Endothelial cell (in vitro differentiated cells): ENCODE data around the gene SLC9A9. TPM values are rescaled to one million over a fixed set of nuclear protein-coding genes. Genes with fewer than 3 reads are reported as not detected.

Source experiments
- DNase-seq: peaks from one replicate; pipeline ENCODE4 v3.0.0; 2021; ENCODE audit warnings: low spot score
- H3K27ac Mint-ChIP-seq: one replicate; pipeline ENCODE4 v1.8.0; 2021; ENCODE audit warnings: mixed read lengths, inconsistent platforms; ENCODE audit not compliant: unreplicated experiment
- H3K27me3 Mint-ChIP-seq: one replicate; pipeline ENCODE4 v1.8.0; 2021; ENCODE audit warnings: mild to moderate bottlenecking, moderate library complexity, mixed read lengths, inconsistent platforms; ENCODE audit not compliant: unreplicated experiment
- H3K36me3 Mint-ChIP-seq: one replicate; pipeline ENCODE4 v1.8.0; 2021; ENCODE audit warnings: mild to moderate bottlenecking, low read depth, mixed read lengths, inconsistent platforms; ENCODE audit not compliant: unreplicated experiment
- H3K4me1 Mint-ChIP-seq: one replicate; pipeline ENCODE4 v1.8.0; 2021; ENCODE audit warnings: mild to moderate bottlenecking, mixed read lengths, inconsistent platforms; ENCODE audit not compliant: unreplicated experiment
- H3K4me3 Mint-ChIP-seq: one replicate; pipeline ENCODE4 v1.8.0; 2021; ENCODE audit warnings: mild to moderate bottlenecking, mixed read lengths, inconsistent platforms; ENCODE audit not compliant: unreplicated experiment
- H3K9me3 Mint-ChIP-seq: one replicate; pipeline ENCODE4 v1.8.0; 2021; ENCODE audit warnings: mixed read lengths, inconsistent platforms; ENCODE audit not compliant: unreplicated experiment
- total RNA-seq: library from RNA; stranded (reverse); fragmentation: NEBNext Ultra II Directional; extraction: Animal tissue kit (Norgen Biotek cat#: 25700); gene quantifications from one replicate; pipeline ENCODE4 v1.2.1, GENCODE V29; 2021; ENCODE audit not compliant: unreplicated experiment
- TF ChIP-seq, protein P1 (sequence below): fragments of 200-600 bp; sonication (generic); IDR thresholded peaks from one replicate; pipeline ENCODE4 v1.5.0; 2021; ENCODE audit warnings: antibody characterized with exemption; ENCODE audit not compliant: unreplicated experiment

The SLC9A9 gene
- total RNA-seq, 1 donor from 2014 or later = 7.9 TPM

DNA sequence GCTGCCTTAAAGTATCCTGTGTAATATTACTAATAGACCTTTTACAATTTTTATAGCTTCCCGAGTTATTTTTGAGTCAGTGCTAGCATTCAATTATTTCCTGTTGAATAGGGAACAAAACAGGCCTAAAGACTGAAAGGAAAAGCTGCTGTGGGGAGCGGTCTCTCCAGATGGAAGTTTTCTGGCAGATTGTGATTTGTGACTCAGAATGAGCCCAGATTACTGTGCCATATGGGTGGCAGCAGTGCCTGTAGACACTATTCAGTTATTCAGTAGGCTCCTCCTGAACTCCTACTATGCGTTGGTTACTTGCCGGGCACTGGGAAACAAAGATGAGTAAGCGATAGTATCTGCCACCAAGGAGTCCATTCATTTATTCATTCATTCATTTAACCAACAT is 516.9 kb downstream of the SLC9A9 start:
- no peaks in the 10 kb centered on the region for H3K9me3 Mint-ChIP-seq
- DNase-seq = no peak
- H3K4me3 Mint-ChIP-seq = no peak overlapping the region
- no peak overlapping the region for H3K27ac Mint-ChIP-seq
- H3K4me1 Mint-ChIP-seq = peaks cover 27% of the 10 kb centered on the region
- H3K36me3 Mint-ChIP-seq = no peaks in the 10 kb centered on the region
- peaks cover 3% of the 10 kb centered on the region for H3K27me3 Mint-ChIP-seq
- TF ChIP-seq, protein P1, sequence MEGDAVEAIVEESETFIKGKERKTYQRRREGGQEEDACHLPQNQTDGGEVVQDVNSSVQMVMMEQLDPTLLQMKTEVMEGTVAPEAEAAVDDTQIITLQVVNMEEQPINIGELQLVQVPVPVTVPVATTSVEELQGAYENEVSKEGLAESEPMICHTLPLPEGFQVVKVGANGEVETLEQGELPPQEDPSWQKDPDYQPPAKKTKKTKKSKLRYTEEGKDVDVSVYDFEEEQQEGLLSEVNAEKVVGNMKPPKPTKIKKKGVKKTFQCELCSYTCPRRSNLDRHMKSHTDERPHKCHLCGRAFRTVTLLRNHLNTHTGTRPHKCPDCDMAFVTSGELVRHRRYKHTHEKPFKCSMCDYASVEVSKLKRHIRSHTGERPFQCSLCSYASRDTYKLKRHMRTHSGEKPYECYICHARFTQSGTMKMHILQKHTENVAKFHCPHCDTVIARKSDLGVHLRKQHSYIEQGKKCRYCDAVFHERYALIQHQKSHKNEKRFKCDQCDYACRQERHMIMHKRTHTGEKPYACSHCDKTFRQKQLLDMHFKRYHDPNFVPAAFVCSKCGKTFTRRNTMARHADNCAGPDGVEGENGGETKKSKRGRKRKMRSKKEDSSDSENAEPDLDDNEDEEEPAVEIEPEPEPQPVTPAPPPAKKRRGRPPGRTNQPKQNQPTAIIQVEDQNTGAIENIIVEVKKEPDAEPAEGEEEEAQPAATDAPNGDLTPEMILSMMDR = no peak

DNA sequence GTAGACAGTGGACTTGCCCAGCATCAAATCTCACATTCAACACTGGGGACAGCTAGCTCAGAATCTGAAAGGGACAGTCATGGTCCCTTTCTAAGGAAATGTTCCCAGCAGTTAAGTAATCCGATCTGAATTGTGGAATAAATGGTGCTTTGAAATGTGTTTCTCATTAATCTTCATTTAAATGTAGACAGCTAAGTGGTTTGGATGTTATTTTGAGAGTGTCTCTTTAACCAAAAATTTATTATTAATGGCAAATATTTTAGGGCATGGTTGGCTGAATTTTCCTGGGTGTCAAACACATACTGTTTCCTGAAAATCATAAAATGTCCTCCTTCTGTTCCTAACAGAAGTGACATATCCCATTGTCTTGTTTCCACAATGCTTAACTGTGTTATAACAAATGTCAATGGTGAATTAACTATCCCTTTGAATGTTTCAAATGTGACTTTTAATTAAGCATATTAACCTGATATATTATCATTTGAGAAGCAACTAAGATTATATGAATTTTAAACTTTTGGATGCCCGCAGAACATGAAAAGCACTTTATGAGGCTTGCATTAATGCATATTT is 517.9 kb downstream of the SLC9A9 start:
- H3K4me3 Mint-ChIP-seq = no peak overlapping the region
- H3K27ac Mint-ChIP-seq = no peak overlapping the region

DNA sequence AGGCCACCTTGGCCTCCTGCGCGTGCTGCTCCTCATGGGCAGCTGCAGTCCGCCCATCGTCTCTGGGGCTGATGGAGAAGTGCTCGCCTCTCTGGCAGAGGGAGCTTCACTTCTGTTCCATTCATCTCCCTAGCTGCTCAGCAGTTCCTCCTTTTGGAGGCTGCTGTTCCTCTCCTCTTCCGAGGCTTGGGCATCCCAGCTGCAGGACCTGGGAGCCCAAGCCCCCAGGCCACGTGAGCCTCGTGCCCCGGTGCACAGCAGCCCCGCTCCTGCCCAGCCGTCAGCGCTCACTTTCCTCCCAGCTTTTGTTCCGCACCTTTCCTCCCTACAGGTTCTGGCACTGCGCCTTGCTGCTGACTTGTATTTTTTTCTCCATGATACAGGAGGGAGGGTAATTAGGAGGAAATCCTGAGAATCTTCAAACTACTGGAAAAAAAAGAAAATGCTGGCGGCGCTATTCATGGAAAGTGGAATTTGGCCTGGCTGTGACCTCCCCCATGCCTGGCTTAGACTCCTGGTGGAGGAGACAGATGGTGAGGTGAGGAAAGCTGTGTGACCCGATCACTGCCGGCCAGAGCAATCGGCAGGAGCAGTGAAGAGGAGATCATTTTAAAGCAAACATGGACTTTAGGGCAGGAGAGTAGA is 518.6 kb downstream of the SLC9A9 start:
- H3K4me3 Mint-ChIP-seq = no peak overlapping the region
- DNase-seq = no peak
- H3K27ac Mint-ChIP-seq = no peak overlapping the region
- H3K36me3 Mint-ChIP-seq = no peaks in the 10 kb centered on the region
- TF ChIP-seq, protein P1 = no peak
- H3K4me1 Mint-ChIP-seq = peaks cover 31% of the 10 kb centered on the region
- H3K9me3 Mint-ChIP-seq = no peaks in the 10 kb centered on the region
- peaks cover 3% of the 10 kb centered on the region for H3K27me3 Mint-ChIP-seq

More for the DNA sequence above, 517.9 kb downstream of the SLC9A9 start:
- DNase-seq = no peak
- TF ChIP-seq, protein P1 = no peak
- H3K27me3 Mint-ChIP-seq = peaks cover 3% of the 10 kb centered on the region
- peaks cover 31% of the 10 kb centered on the region for H3K4me1 Mint-ChIP-seq
- H3K36me3 Mint-ChIP-seq = no peaks in the 10 kb centered on the region
- no peaks in the 10 kb centered on the region for H3K9me3 Mint-ChIP-seq

DNA sequence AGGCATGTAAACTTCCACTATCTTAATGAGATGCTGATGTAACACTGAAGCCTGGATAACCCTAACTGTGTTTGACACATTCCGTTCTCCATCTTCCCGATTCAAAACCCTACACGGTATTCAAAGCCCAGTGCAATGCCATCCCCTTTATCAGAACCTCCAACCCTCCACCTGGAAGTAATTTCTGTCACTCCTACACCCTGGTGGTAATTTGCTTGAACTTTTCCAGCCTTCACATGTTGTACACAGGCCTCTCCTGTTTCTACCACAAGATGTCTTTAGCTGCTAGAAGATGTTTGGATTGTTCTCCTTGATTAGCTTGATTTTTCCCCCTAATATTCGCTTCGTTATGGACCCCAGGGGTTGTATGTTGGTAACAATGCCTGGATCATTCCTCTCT is 519.8 kb downstream of the SLC9A9 start:
- Mint-ChIP-seq H3K4me1 (peaks cover 31% of the 10 kb centered on the region), H3K4me3 (no peak overlapping the region), H3K27ac (no peak overlapping the region), H3K9me3 (no peaks in the 10 kb centered on the region), H3K36me3 (no peaks in the 10 kb centered on the region), H3K27me3 (peaks cover 3% of the 10 kb centered on the region)
- no peak for DNase-seq
- TF ChIP-seq, protein P1 = no peak

DNA sequence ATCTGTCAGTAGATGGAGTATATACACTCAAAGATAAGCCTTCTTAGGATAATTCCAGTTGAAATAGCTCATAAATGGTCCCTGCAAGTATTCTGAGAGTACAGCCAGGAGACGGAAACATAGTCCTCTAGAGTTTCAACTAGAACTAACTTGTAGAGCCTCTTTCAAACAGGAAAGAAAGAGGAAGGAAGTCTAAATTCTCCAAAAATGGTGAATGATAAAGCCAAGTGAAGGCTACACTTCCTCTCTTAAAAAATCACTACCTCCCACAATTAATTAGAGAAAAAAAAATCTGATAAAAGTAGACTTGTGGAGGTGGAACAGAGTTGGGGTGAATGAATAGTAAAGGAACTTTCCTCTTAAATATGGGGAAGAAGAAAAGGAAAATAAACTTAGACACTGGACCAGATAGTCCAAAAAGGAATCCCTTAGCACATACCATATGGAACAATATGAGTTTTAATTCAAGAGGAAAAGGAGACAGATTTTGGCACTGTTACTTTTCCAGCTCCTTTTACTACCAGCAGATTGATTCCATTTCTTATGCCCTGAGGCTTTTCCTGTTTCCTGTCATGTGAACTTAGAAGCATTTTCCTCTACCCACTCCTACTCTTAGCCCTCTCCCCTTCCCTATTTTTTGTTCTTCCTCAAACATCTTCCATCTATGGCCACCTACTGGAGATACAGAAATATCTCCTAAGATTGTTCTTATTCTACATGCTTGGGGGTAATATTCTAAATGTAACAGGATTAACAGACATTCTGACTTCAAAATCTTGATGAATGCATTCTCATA is 521.1 kb downstream of the SLC9A9 start:
- H3K4me3 Mint-ChIP-seq = peak overlapping the region; percentile 7
- DNase-seq = no peak
- no peaks in the 10 kb centered on the region for H3K36me3 Mint-ChIP-seq
- H3K27ac Mint-ChIP-seq = peak overlapping the region; percentile 30
- H3K27me3 Mint-ChIP-seq = peaks cover 4% of the 10 kb centered on the region
- TF ChIP-seq, protein P1 = no peak
- no peaks in the 10 kb centered on the region for H3K9me3 Mint-ChIP-seq
- peaks cover 31% of the 10 kb centered on the region for H3K4me1 Mint-ChIP-seq
